ENCODE data around the gene DLG2.
A peak's percentile ranks its signal among the peaks of the same experiment; 100 is the strongest.

DLG2 gene

DNA sequence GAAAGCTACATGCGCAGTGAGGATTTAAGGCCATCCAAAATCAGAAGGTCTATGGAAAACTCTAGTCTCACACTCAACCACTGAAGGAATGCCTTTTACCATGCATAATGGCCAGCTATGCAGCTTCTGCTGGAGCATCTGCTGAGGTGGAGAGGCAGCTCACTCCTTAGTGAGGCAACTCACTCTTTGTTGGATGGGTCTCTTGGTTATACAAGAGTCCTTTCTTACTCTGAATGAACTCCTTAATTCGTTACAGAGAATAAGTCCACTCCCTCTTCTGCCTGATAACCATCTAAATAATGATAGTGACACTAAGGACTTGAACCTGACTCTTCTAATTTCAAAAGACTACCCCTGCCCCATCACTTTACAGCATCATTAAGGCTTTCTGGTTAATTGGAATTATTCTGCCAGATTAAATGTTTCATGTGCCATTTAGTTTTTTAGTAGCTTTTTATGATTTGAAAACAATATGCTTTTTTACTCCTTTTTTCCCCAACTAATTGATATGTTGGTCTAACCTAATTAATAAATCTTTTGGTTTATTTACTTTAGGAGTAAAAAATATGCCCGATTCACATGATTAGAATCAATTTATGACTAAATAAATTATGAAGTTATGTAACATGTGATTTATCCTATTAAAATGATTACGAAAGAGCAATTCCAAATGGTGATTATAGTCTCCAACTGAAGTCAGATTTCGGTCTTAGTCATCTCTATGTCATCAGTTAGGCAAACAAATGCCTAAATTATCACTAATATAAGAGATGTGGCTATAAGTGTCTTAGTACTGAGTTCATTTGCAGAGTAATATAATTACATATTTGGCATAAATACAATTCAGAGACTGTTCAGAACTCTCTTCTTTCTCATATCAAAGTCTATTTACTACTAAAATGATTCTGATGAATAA lies 2054.3 kb downstream of the DLG2 start:
- no peak for DNase-seq

- DNase-seq, result no peak
Observed at GRCh38 chr11:83571302-83571701, 2055.8 kb downstream of the DLG2 start.

GRCh38 chr11:83569134-83569805 lies 2057.9 kb downstream of the DLG2 start:
- DNase-seq, result no peak

DNA sequence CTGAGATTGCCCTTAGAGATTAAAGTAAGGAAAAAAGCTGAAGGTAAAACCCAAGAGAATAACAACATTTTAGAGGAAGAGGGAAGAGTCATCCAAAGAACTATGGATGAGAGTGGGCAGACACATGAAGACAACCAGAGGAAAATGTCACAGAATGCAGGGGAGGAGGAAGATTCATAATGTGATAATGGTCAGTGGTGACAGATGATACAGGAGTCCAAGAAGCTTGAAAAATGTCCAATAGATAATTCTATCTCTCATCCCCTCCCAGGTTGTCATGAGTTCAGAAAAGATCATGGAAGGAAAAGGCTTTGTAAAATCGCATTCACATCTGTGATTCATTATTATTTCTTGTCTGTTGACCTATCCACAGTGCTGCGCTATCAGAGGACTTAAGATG lies 2058.6 kb downstream of the DLG2 start:
- DNase-seq, result no peak

- no peak for DNase-seq
Observed at GRCh38 chr11:83566950-83567349, 2060.2 kb downstream of the DLG2 start.

- DNase-seq, result no peak
Observed at GRCh38 chr11:83564870-83565269, 2062.3 kb downstream of the DLG2 start.

DNA sequence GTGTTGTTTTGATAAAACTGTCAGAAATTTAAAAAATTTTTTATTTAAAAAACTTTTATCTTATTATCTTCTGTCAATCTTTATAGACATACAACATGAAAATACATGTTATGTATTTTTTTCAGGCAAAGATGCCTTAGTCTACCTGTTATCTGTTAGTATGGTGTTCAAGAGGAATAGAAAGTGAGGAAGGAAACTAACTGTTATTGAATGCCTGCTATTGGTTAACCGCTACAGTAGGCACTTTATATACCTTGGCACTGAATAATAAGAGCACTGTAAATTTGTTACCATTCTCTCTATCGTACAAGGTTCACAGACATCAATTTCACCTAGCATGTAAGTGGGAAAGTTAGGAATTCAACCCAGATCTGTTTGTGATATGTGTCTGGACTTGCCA lies 2068.9 kb downstream of the DLG2 start:
- no peak for DNase-seq

DNA sequence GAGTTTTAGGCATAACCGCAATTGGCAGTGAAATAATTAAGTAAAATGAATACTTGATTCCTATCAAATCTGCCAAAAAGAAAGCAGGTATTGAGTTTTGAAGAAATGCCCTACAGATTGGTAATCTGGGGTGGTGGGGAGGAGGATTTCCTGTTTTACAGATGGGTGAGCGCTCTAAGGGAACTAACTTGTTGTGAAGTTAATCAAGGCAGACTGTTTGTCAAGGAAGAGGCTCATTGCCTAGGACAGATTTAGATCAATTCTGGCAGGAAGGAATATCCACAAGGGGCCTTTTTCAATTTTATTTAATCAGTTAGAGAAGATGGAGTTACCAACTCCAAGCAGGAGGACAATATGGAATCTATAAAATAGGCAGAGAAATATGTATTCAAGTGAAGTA lies 2069.5 kb downstream of the DLG2 start:
- no peak for DNase-seq

- no peak for DNase-seq
Observed at GRCh38 chr11:83554876-83555275, 2072.3 kb downstream of the DLG2 start.

- DNase-seq, result no peak
Observed at GRCh38 chr11:83549984-83550667, 2077.0 kb downstream of the DLG2 start.

- no peak for DNase-seq
Observed at GRCh38 chr11:83546368-83546767, 2080.8 kb downstream of the DLG2 start.

DNA sequence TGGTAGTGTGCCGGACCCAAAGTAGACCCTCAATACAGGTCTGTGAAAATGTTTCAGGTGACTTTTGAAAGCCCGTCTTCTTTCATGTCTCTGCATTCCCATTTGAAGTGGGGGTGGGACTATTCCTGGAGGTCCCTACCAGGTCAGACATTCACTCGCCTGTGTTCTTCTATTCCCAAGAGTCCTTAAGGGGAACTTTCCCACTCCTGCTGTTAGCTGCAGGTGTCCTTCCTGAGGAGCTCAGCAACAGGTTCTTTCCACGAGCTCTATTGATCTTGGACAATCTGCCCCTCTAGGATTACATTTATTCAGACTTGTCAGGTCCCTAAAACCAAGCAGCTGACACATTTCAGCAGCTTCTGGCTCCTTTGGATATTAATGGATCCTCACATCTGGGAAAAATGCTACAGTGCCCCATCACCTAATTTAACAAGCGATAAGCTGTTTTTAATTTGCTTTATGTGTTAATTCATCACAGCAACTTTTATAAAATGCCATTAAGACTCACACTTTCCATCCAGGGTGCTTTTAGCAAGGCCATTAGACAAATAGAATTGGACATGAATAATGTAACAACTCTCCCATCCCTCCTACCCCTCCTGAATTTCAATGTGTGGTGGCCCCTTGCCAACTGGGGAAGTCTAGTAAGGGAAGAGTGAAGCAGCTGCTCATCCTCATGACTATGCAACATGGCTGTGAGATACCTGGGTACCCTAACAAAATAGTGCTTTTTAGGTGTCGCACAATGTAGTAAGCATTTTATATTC lies 2081.5 kb downstream of the DLG2 start:
- DNase-seq, result peak; percentile 47

DNA sequence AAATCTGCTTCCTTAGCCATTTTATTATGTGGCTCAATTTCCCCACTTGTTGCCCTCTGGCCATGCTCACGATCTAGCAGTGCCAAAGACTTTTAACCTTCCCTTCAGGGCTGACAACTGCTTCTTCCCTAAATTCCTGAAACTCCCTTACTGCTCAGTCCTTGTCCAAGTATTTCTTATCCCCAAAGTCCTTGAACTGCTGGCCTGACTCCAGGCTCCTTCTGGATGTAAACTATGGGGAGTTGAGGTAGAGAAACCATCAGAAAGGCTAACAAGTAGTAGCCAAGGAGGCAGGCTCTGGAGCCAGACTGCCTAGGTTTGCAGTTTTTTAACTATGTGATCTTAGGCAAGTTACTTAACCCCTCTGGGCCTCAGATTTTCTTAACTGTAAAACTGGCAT lies 2082.3 kb downstream of the DLG2 start:
- DNase-seq, result no peak

DNA sequence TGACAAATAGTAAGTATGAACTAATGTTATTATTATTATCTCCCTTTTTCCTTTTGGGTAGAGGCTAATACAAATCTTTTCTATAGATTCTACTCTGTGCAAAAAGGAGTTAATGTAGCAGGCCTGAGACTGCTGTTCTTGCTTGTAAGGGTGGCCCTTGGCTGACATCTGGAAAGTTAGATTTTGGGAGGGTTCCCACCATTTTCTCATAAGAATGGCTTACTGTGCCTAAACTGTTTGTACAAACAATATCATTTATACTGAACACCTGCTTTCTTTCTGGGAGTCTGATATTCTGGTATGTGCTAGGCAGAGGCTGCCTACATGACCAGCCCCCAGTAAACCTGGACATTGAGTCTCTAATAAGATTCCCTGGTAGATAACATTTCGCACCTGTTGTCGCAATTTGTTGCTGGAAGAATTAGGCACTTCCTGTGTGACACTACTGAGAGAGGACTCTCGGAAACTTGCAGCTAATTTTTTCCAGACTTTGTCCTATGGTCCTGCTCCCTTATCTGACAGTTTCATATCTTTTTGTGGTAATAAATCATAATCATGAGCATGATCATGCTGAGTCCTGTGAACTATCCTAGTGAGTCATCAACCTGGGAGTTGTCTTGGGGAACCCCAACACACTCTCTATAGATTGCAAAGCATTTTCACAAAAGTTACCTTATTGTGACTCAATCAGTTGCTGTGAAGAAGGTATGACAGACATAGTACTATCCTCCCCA lies 2083.3 kb downstream of the DLG2 start:
- DNase-seq, result no peak

DNA sequence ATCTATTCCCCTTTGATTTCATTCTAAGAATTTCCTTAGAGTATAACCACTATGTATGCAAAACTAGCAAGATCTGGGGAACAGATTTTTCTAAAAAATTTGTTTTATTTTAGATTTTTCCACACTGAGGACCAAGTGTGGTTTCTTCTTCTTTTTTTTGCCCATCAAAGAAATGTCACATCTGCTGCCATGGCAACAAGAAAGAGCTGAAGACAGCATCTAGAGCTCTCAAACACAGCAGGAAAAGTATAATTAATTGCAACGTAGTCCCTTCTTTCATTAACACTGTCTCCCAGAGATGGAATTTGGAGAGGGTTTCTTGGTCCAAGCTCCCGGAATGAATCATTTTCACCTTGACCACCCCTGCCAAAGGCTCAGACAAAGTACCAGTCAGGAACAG lies 2084.3 kb downstream of the DLG2 start:
- DNase-seq, result no peak

DNA sequence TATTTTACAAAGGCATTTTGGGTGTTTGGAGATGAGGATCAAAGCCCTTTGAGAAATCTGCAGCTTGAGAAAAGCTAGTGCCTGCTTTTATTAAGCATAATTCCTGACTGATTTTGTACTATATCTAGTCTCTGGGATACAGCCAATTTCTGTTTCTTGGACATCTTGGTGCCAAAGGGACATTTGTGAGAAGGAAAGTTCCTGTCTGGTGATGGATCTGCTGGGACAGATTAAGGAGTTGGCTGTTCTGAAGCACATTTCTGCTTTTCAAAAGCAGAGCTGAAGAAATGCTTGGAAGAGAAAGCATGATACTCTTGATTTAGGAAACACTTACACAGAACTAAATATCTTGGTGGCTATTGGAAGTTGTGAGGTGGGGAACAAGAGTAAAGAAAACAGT lies 2086.4 kb downstream of the DLG2 start:
- no peak for DNase-seq

- DNase-seq, result no peak
Observed at GRCh38 chr11:83540112-83540675, 2086.9 kb downstream of the DLG2 start.

DNA sequence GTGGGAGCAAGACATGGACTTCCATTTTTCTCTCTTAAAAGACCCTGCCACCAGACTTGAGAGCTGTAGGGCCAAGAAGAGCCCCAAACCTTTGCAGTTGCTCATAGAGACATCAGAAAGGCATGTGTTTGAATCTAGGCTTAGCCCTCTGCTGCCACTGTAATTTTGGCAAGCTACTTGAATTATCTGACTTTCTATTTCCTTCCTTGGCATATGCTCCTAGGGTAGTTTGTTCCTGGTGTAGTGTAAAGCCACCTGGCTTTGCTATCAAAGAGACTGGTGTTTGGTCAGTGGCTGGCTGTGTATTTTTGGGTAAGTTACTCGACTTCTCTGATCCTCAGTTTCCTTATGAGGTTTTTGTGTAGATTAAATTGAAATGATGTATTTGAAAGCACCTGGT lies 2088.9 kb downstream of the DLG2 start:
- no peak for DNase-seq

GRCh38 chr11:83537131-83537610 lies 2090.0 kb downstream of the DLG2 start:
- DNase-seq, result no peak

- DNase-seq, result no peak
Observed at GRCh38 chr11:83533166-83533565, 2094.0 kb downstream of the DLG2 start.

- no peak for DNase-seq
Observed at GRCh38 chr11:83528877-83529276, 2098.3 kb downstream of the DLG2 start.

- no peak for DNase-seq
Observed at GRCh38 chr11:83528225-83528624, 2098.9 kb downstream of the DLG2 start.
